Sigmoid colon (tissue), 7 donors: ENCODE data around the gene KRT72. TPM values are rescaled to one million over a fixed set of nuclear protein-coding genes. Genes with fewer than 3 reads are reported as not detected.
A peak's percentile ranks its signal among the peaks of the same experiment; 100 is the strongest.

Source experiments
- DNase-seq: peaks from one replicate; pipeline ENCODE4 v3.0.0-alpha.2; 2019
- H3K27ac ChIP-seq, 4 donors: fragments of 200-600 bp; sonication (generic); one replicate each; pipeline ENCODE4 v1.5.1; 2016 to 2019; ENCODE audit warnings: mild to moderate bottlenecking in 1 of 4
- H3K27me3 ChIP-seq, 3 donors: fragments of 200-600 bp; sonication (generic); one replicate each; pipeline ENCODE4 v1.5.1; 2019; ENCODE audit warnings: mild to moderate bottlenecking in 1 of 3
- H3K36me3 ChIP-seq, 4 donors: fragments of 200-600 bp; sonication (generic); one replicate each; pipeline ENCODE4 v1.5.1; 2016 to 2019
- H3K4me1 ChIP-seq, 4 donors: fragments of 200-600 bp; sonication (generic); one replicate each; pipeline ENCODE4 v1.5.1; 2017 to 2019
- H3K4me3 ChIP-seq, 4 donors: fragments of 200-600 bp; sonication (generic); one replicate each; pipeline ENCODE4 v1.5.1; 2017 to 2019; ENCODE audit warnings: mild to moderate bottlenecking in 2 of 4, moderate library complexity in 1 of 4
- H3K9me3 ChIP-seq, 4 donors: fragments of 200-600 bp in 3 of 4; sonication (generic) in 3 of 4; one replicate each; pipeline versions ENCODE4 v1.5.1 to v1.6.1; 2013 to 2019
- EP300 ChIP-seq, 4 donors: sonication (generic); formaldehyde crosslinking; IDR thresholded peaks; one replicate each; pipeline ENCODE4 v1.6.1; 2017; ENCODE audit warnings: antibody characterized with exemption in 4 of 4
- POLR2A ChIP-seq, 2 donors: fragments of 450-650 bp; IDR thresholded peaks; one replicate each; pipeline ENCODE4 v1.6.1; 2016; ENCODE audit warnings: antibody characterized with exemption in 2 of 2, mild to moderate bottlenecking in 2 of 2, moderate library complexity in 2 of 2
- POLR2AphosphoS5 ChIP-seq, 4 donors: sonication (generic); formaldehyde crosslinking; IDR thresholded peaks; one replicate each; pipeline ENCODE4 v1.6.1; 2017; ENCODE audit warnings: antibody characterized with exemption in 4 of 4
- WGBS, 2 donors: extraction: QIAGEN DNeasy Blood & Tissue Kit; methylation state at CpG; one replicate each; pipeline ENCODE4 v1.1.7; 2013; 5-methylcytosine and 5-hydroxymethylcytosine counted together
- intact Hi-C: fragments of 100-400 bp; cut with DNase I; formaldehyde crosslinking; loops from one replicate; pipeline ENCODE4 v1.15.1; 2023
- polyA plus RNA-seq, 3 donors: library from polyadenylated mRNA; stranded (reverse); fragments of 200-250 nt; gene quantifications; one replicate each; pipeline ENCODE4 v1.2.3, GENCODE V29; 2013
- total RNA-seq, 4 donors: library from RNA; depleted of rRNA; stranded (reverse); fragments of >200 nt; gene quantifications; one replicate each; pipeline ENCODE4 v1.1.0, GENCODE V29; 2016
- TF ChIP-seq, protein P1 (sequence below), 4 experiments: fragments of 450-650 bp in 3 of 4; fragments of 200-600 bp in 1 of 4; IDR thresholded peaks; one replicate each; pipeline ENCODE4 v1.5.1; 2016 to 2019; ENCODE audit warnings: antibody characterized with exemption in 4 of 4, mild to moderate bottlenecking in 3 of 4, moderate library complexity in 2 of 4
- donor health status: healthy with polysubstance abuse.
- donor health status: Bipolar disorder and iron deficiency.
- donor health status: healthy.

KRT72 gene
- total and polyA plus RNA-seq, 7 donors: 0.79 TPM; not detected in 6

DNA sequence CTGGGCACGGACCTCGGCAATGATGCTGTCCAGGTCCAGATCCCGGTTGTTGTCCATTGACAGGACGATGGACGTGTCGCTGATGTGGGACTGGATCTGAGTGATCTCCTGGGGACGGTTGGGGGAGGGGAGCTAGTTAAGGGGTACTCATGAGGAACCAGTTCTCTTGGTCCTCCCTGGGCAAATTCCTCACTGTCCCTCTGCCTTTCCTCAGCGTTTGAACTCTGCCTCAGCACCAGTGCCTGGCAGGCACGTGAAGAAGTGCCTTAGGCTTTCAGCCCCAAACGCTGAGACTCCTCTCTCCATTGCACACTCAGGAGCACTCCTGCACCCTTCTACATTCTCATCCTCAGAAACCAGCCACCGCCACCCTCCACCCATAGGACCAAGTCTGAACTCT, 9.7 kb downstream of the KRT72 start:
- Histone ChIP-seq H3K27me3 (no peaks in the 10 kb centered on the region), H3K4me1 (no peaks in the 10 kb centered on the region), H3K9me3 (no peaks in the 10 kb centered on the region), H3K4me3 (no peak overlapping the region), H3K36me3 (no peaks in the 10 kb centered on the region), H3K27ac (no peak overlapping the region)
- intact Hi-C loops: no loop called here
- WGBS, 2 donors: 90 to 92% methylated on average over 11 of the region's 11 CpGs
- TF ChIP-seq POLR2AphosphoS5 (IDR thresholded peaks at IDR 0.05): no peak
- TF ChIP-seq POLR2A (IDR thresholded peaks at IDR 0.05): no peak
- no peak for TF ChIP-seq EP300 (IDR thresholded peaks at IDR 0.05)
- TF ChIP-seq, protein P1, sequence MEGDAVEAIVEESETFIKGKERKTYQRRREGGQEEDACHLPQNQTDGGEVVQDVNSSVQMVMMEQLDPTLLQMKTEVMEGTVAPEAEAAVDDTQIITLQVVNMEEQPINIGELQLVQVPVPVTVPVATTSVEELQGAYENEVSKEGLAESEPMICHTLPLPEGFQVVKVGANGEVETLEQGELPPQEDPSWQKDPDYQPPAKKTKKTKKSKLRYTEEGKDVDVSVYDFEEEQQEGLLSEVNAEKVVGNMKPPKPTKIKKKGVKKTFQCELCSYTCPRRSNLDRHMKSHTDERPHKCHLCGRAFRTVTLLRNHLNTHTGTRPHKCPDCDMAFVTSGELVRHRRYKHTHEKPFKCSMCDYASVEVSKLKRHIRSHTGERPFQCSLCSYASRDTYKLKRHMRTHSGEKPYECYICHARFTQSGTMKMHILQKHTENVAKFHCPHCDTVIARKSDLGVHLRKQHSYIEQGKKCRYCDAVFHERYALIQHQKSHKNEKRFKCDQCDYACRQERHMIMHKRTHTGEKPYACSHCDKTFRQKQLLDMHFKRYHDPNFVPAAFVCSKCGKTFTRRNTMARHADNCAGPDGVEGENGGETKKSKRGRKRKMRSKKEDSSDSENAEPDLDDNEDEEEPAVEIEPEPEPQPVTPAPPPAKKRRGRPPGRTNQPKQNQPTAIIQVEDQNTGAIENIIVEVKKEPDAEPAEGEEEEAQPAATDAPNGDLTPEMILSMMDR (IDR thresholded peaks at IDR 0.05): no peak
- peak; percentile 45 for DNase-seq

DNA sequence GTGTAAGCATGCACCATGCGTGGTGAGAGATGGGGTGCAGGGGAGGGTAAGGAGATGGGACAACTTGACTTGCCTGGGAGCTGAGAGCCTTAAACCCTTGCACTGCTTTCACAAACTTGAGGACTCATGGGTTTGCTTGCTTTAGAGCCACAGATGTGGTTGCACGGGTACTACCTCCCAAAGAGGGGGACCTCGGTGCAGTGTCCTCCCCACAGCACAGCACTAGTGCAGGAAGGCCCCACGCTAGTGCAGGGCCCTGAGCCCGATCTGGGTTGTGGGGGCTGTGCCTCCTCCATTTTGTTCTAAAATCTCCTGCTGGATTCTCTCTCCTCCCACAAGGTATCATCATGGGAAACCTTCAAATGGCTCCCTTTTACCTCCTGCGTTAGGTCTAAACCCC, 11.2 kb downstream of the KRT72 start:
- Histone ChIP-seq H3K27me3 (no peaks in the 10 kb centered on the region), H3K4me1 (no peaks in the 10 kb centered on the region), H3K27ac (no peak overlapping the region), H3K36me3 (no peaks in the 10 kb centered on the region), H3K9me3 (no peaks in the 10 kb centered on the region), H3K4me3 (no peak overlapping the region)
- TF ChIP-seq, protein P1 (IDR thresholded peaks at IDR 0.05): no peak
- TF ChIP-seq POLR2AphosphoS5 (IDR thresholded peaks at IDR 0.05): no peak
- no peak for TF ChIP-seq POLR2A (IDR thresholded peaks at IDR 0.05)
- TF ChIP-seq EP300 (IDR thresholded peaks at IDR 0.05): no peak
- intact Hi-C loops: no loop called here
- 88 to 95% methylated on average over 6 of the region's 6 CpGs for WGBS, 2 donors
- DNase-seq: peak; percentile 43

DNA sequence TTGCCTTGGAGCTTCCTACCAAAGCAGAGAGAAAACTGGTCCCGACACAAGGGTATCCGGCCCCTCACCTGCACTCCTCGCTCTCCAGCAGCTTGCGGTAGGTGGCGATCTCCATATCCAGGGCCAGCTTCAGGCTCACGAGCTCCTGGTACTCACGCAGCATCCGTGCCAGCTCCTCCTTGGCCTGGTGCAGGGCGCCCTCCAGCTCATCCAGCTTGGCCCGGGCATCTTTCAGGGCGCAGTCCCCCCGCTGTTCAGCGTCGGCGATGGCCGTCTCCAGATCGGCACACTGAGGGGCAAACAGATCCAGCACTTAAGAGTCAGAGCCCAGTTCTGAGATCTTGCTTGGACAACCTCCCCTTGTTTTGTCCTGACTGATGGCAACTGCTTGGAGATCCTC, 13.7 kb downstream of the KRT72 start:
- intact Hi-C loops: loop anchor here (10.0 kb wide), 1 partner anchor 433 kb away; no protein-coding TSS in a partner anchor
- no peak overlapping the region for H3K4me3 ChIP-seq
- H3K4me1 ChIP-seq: no peaks in the 10 kb centered on the region
- no peaks in the 10 kb centered on the region for H3K9me3 ChIP-seq
- DNase-seq: peak; percentile 53
- no peak overlapping the region for H3K27ac ChIP-seq
- TF ChIP-seq POLR2A (IDR thresholded peaks at IDR 0.05) (no peak), EP300 (IDR thresholded peaks at IDR 0.05) (no peak), POLR2AphosphoS5 (IDR thresholded peaks at IDR 0.05) (no peak)
- TF ChIP-seq, protein P1 (IDR thresholded peaks at IDR 0.05): no peak
- no peaks in the 10 kb centered on the region for H3K27me3 ChIP-seq
- 86 to 92% methylated on average over 17 of the region's 17 CpGs for WGBS, 2 donors
- no peaks in the 10 kb centered on the region for H3K36me3 ChIP-seq

DNA sequence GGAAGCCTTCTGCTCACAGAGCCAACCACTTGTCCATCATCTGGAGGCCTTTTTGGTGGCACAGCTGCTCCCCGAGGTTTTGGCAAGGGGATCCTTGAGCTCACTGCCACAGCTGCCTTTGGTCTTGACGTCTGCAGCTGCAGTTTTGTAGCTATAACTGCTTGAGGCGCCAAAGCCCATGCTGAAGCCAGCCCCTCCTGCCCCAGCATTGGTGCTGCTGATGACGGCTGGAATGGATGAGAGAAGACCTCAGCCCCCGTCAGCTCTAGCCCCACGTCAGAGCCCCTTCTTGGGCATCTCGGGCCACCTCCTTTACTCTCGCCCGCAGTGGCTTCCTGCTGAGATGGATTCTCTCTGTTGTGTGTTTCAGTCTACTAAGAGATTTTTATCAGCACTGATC, 15.3 kb downstream of the KRT72 start:
- intact Hi-C loops: loop anchor here (10.0 kb wide), 1 partner anchor 431 kb away; no protein-coding TSS in a partner anchor
- DNase-seq: peak; percentile 27

More for the DNA sequence above, 15.3 kb downstream of the KRT72 start:
- H3K36me3 ChIP-seq: no peaks in the 10 kb centered on the region
- H3K27ac ChIP-seq: no peak overlapping the region
- WGBS, 2 donors: 61 to 78% methylated on average over 9 of the region's 9 CpGs
- H3K9me3 ChIP-seq: no peaks in the 10 kb centered on the region
- no peaks in the 10 kb centered on the region for H3K27me3 ChIP-seq
- no peaks in the 10 kb centered on the region for H3K4me1 ChIP-seq
- TF ChIP-seq POLR2A (IDR thresholded peaks at IDR 0.05) (no peak), POLR2AphosphoS5 (IDR thresholded peaks at IDR 0.05) (no peak), EP300 (IDR thresholded peaks at IDR 0.05) (no peak)
- TF ChIP-seq, protein P1 (IDR thresholded peaks at IDR 0.05): no peak
- H3K4me3 ChIP-seq: no peak overlapping the region
